ENCODE data around the gene RAD9A.

RAD9A gene

GRCh38 chr11:67345920-67346819, 45.6 kb upstream of the RAD9A start:
- peak; percentile 80 for ATAC-seq
- TF ChIP-seq, protein P1, sequence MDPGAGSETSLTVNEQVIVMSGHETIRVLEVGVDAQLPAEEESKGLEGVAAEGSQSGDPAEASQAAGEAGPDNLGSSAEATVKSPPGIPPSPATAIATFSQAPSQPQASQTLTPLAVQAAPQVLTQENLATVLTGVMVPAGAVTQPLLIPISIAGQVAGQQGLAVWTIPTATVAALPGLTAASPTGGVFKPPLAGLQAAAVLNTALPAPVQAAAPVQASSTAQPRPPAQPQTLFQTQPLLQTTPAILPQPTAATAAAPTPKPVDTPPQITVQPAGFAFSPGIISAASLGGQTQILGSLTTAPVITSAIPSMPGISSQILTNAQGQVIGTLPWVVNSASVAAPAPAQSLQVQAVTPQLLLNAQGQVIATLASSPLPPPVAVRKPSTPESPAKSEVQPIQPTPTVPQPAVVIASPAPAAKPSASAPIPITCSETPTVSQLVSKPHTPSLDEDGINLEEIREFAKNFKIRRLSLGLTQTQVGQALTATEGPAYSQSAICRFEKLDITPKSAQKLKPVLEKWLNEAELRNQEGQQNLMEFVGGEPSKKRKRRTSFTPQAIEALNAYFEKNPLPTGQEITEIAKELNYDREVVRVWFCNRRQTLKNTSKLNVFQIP (CRISPR knock-in tag; IDR thresholded peaks at IDR 0.05; ENCODE audit: borderline replicate concordance, low read depth): no peak
- no peak for TF ChIP-seq ESRRG (CRISPR knock-in tag; IDR thresholded peaks at IDR 0.05)
- TF ChIP-seq, protein P2, sequence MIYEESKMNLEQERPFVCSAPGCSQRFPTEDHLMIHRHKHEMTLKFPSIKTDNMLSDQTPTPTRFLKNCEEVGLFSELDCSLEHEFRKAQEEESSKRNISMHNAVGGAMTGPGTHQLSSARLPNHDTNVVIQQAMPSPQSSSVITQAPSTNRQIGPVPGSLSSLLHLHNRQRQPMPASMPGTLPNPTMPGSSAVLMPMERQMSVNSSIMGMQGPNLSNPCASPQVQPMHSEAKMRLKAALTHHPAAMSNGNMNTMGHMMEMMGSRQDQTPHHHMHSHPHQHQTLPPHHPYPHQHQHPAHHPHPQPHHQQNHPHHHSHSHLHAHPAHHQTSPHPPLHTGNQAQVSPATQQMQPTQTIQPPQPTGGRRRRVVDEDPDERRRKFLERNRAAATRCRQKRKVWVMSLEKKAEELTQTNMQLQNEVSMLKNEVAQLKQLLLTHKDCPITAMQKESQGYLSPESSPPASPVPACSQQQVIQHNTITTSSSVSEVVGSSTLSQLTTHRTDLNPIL (CRISPR knock-in tag; IDR thresholded peaks at IDR 0.05; ENCODE audit: low read depth): no peak
- TF ChIP-seq ZFP3 (CRISPR knock-in tag; IDR thresholded peaks at IDR 0.05): no peak
- no peak for TF ChIP-seq PPARA (CRISPR knock-in tag; IDR thresholded peaks at IDR 0.05; ENCODE audit: borderline replicate concordance)
- TF ChIP-seq ZC3H10 (CRISPR knock-in tag; IDR thresholded peaks at IDR 0.05): no peak

GRCh38 chr11:67347964-67348749, 43.6 kb upstream of the RAD9A start:
- ATAC-seq: no peak

More at GRCh38 chr11:67347964-67348749, 43.6 kb upstream of the RAD9A start:
- TF ChIP-seq TSHZ2 (CRISPR knock-in tag; IDR thresholded peaks at IDR 0.05) (peak; percentile 72; the same call in 1 of the 2 replicates), ISL1 (CRISPR knock-in tag; IDR thresholded peaks at IDR 0.05) (no peak), CSDC2 (CRISPR knock-in tag; IDR thresholded peaks at IDR 0.05) (no peak), ARNTL (CRISPR knock-in tag; IDR thresholded peaks at IDR 0.05; ENCODE audit: borderline replicate concordance, low read depth) (no peak), ZNF565 (CRISPR knock-in tag; conservative IDR thresholded peaks at IDR 0.05; ENCODE audit: low read depth) (no peak), TCF4 (CRISPR knock-in tag; IDR thresholded peaks at IDR 0.05; ENCODE audit: borderline replicate concordance) (peak; percentile 95), BACH2 (CRISPR knock-in tag; IDR thresholded peaks at IDR 0.05; ENCODE audit: borderline replicate concordance) (no peak), RARB (CRISPR knock-in tag; IDR thresholded peaks at IDR 0.05) (no peak), ZFP3 (CRISPR knock-in tag; IDR thresholded peaks at IDR 0.05) (no peak), CSRNP3 (CRISPR knock-in tag; IDR thresholded peaks at IDR 0.05) (no peak), ZNF8 (CRISPR knock-in tag; IDR thresholded peaks at IDR 0.05) (no peak), ZFP30 (CRISPR knock-in tag; IDR thresholded peaks at IDR 0.05) (no peak)
- TF ChIP-seq, protein P2 (CRISPR knock-in tag; IDR thresholded peaks at IDR 0.05; ENCODE audit: low read depth): no peak
- TF ChIP-seq, protein P3, sequence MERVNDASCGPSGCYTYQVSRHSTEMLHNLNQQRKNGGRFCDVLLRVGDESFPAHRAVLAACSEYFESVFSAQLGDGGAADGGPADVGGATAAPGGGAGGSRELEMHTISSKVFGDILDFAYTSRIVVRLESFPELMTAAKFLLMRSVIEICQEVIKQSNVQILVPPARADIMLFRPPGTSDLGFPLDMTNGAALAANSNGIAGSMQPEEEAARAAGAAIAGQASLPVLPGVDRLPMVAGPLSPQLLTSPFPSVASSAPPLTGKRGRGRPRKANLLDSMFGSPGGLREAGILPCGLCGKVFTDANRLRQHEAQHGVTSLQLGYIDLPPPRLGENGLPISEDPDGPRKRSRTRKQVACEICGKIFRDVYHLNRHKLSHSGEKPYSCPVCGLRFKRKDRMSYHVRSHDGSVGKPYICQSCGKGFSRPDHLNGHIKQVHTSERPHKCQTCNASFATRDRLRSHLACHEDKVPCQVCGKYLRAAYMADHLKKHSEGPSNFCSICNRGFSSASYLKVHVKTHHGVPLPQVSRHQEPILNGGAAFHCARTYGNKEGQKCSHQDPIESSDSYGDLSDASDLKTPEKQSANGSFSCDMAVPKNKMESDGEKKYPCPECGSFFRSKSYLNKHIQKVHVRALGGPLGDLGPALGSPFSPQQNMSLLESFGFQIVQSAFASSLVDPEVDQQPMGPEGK (CRISPR knock-in tag; IDR thresholded peaks at IDR 0.05; ENCODE audit: borderline replicate concordance): no peak
- TF ChIP-seq, protein P1 (CRISPR knock-in tag; IDR thresholded peaks at IDR 0.05; ENCODE audit: borderline replicate concordance, low read depth): no peak
